Measurements from ENCODE around the gene EML6. TPM values are rescaled to one million over a fixed set of nuclear protein-coding genes. Genes with fewer than 3 reads are reported as not detected.

EML6 gene
- total RNA-seq, 1 donor from 2014 or later, result 0.39 TPM

DNA sequence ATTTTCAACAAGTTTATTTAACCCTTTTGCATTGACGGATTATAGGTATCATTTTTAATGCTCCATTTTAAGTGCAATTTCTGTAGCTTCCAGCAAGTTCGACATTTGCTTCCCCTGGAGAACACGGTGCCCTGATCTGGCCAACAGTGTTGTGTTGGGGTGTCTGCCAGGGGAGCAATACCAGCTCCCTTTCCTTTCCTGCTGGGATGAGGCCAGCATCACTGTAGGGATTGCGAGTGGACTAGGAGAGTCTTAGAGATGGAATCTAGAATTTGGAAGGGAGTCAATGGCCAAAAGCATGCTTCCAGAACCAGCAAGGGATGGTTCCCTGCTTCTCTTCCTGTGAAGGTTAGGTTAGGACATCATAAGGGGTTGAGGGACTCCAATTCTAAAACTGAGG lies 191.6 kb downstream of the EML6 start:
- Histone ChIP-seq H4K20me1 (ENCODE audit: low read depth) (no peaks in the 10 kb centered on the region), H2AFZ (replicated peaks) (no peak overlapping the region), H3K27me3 (no peaks in the 10 kb centered on the region), H3K4me1 (no peaks in the 10 kb centered on the region), H3F3A (ENCODE audit: low read depth) (no peaks in the 10 kb centered on the region), H3K4me3 (no peak overlapping the region), H3K9ac (no peak overlapping the region), H3K36me3 (no peaks in the 10 kb centered on the region), H3K79me2 (ENCODE audit: low read depth) (no peaks in the 10 kb centered on the region), H3K9me3 (ENCODE audit: low read depth) (no peaks in the 10 kb centered on the region), H3K4me2 (no peak overlapping the region), H3K27ac (no peak overlapping the region)
- Mint-ChIP-seq H3K9me3 (no peaks in the 10 kb centered on the region), H3K27ac (no peak overlapping the region), H3K4me1 (no peaks in the 10 kb centered on the region), H3K4me3 (no peak overlapping the region), H3K27me3 (ENCODE audit: insufficient read depth, low read depth) (no peaks in the 10 kb centered on the region), H3K36me3 (no peaks in the 10 kb centered on the region)
- DNase-seq (ENCODE audit: low spot score), result no peak
- TF ChIP-seq EZH2phosphoT487 (IDR thresholded peaks at IDR 0.05), result no peak
- no peak for TF ChIP-seq EZH2 (IDR thresholded peaks at IDR 0.05)
- no peak for TF ChIP-seq CTCF (IDR thresholded peaks at IDR 0.05)

DNA sequence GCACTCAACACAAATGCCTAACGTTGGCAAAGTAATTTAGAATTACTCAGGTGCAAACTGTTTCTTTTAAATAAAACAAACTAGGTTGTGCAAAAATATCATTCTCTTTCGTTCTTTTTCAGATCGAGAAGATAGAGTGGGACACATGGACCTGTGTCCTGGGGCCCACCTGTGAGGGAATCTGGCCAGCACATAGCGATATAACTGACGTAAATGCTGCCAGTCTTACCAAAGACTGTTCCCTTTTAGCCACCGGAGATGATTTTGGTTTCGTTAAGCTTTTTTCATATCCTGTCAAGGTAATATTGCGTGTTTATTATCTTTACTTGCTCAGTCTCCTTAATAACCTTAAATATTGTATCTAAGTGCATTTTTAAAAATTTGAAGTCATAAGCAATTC lies 193.2 kb downstream of the EML6 start:
- no peaks in the 10 kb centered on the region for H3K4me1 ChIP-seq
- H3K9me3 ChIP-seq (ENCODE audit: low read depth), result no peaks in the 10 kb centered on the region
- no peak overlapping the region for H2AFZ ChIP-seq (replicated peaks)
- no peaks in the 10 kb centered on the region for H3K36me3 Mint-ChIP-seq
- H4K20me1 ChIP-seq (ENCODE audit: low read depth), result no peaks in the 10 kb centered on the region
- peaks cover 8% of the 10 kb centered on the region for H3K9me3 Mint-ChIP-seq
- no peaks in the 10 kb centered on the region for H3K4me1 Mint-ChIP-seq
- no peaks in the 10 kb centered on the region for H3K36me3 ChIP-seq
- TF ChIP-seq EZH2 (IDR thresholded peaks at IDR 0.05) (no peak), CTCF (IDR thresholded peaks at IDR 0.05) (no peak), EZH2phosphoT487 (IDR thresholded peaks at IDR 0.05) (no peak)
- DNase-seq (ENCODE audit: low spot score), result no peak
- H3K4me2 ChIP-seq, result no peak overlapping the region
- no peaks in the 10 kb centered on the region for H3F3A ChIP-seq (ENCODE audit: low read depth)
- H3K27me3 Mint-ChIP-seq (ENCODE audit: insufficient read depth, low read depth), result no peaks in the 10 kb centered on the region
- no peak overlapping the region for H3K27ac ChIP-seq
- no peaks in the 10 kb centered on the region for H3K27me3 ChIP-seq
- no peak overlapping the region for H3K27ac Mint-ChIP-seq
- H3K9ac ChIP-seq, result no peak overlapping the region
- no peak overlapping the region for H3K4me3 Mint-ChIP-seq
- no peaks in the 10 kb centered on the region for H3K79me2 ChIP-seq (ENCODE audit: low read depth)
- no peak overlapping the region for H3K4me3 ChIP-seq

DNA sequence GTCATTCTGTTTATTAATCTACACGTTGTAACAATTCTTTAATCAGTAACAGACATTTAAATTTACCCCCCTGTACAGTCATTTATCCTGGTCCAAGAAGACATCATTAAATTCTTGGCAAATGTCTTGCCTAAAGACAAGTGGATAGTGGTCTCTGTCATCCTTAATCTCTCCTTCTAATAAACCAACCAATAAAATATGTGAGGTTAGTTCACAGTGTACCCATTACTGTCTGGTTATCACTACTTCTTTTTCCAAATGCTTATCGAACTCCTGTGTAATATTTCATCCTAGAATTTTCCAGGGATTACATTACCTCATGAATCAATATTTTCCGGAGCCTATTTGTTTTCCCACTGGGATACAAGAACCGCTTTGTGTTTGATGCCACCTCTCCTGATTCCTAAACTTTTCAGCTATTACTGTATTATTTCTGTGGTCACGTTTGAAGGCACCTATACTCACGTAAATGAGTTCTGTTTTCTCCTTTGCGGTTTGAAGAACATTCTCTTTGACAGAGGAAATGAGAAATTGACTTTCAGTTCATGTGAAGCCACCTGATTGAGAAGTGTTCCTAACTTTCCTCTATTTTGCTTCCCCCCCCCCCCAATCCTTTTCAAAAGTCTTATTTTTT lies 195.3 kb downstream of the EML6 start:
- peaks cover 8% of the 10 kb centered on the region for H3K9me3 Mint-ChIP-seq
- no peak overlapping the region for H3K27ac Mint-ChIP-seq
- H3K4me1 Mint-ChIP-seq, result no peaks in the 10 kb centered on the region
- Histone ChIP-seq H3K4me3 (no peak overlapping the region), H3K27ac (no peak overlapping the region), H2AFZ (replicated peaks) (no peak overlapping the region), H3K9ac (no peak overlapping the region), H3K36me3 (no peaks in the 10 kb centered on the region), H3K79me2 (ENCODE audit: low read depth) (no peaks in the 10 kb centered on the region), H3K27me3 (no peaks in the 10 kb centered on the region), H3K9me3 (ENCODE audit: low read depth) (no peaks in the 10 kb centered on the region), H3K4me1 (no peaks in the 10 kb centered on the region), H4K20me1 (ENCODE audit: low read depth) (no peaks in the 10 kb centered on the region), H3F3A (ENCODE audit: low read depth) (no peaks in the 10 kb centered on the region), H3K4me2 (no peak overlapping the region)
- DNase-seq (ENCODE audit: low spot score), result no peak
- H3K36me3 Mint-ChIP-seq, result no peaks in the 10 kb centered on the region
- no peak overlapping the region for H3K4me3 Mint-ChIP-seq
- TF ChIP-seq EZH2 (IDR thresholded peaks at IDR 0.05) (no peak), EZH2phosphoT487 (IDR thresholded peaks at IDR 0.05) (no peak), CTCF (IDR thresholded peaks at IDR 0.05) (no peak)
- no peaks in the 10 kb centered on the region for H3K27me3 Mint-ChIP-seq (ENCODE audit: insufficient read depth, low read depth)
